Pulmonary artery endothelial cell (primary cell): ENCODE data around the gene WHRN. TPM values are rescaled to one million over a fixed set of nuclear protein-coding genes. Genes with fewer than 3 reads are reported as not detected.

Source experiments
- DNase-seq: peaks from one replicate; pipeline ENCODE4 v3.0.0-alpha.2; 2011; ENCODE audit warnings: low read depth, low spot score
- total RNA-seq: library from RNA; depleted of rRNA; stranded (reverse); fragments of >200 nt; gene quantifications from 2 replicates; pipeline ENCODE4 v1.2.3, GENCODE V29; 2014

Gene WHRN
- total RNA-seq, 1 donor from 2014 or later: 0.20 TPM

GRCh38 chr9:114369216-114370130 is 135.8 kb downstream of the WHRN start:
- DNase-seq: no peak

DNA sequence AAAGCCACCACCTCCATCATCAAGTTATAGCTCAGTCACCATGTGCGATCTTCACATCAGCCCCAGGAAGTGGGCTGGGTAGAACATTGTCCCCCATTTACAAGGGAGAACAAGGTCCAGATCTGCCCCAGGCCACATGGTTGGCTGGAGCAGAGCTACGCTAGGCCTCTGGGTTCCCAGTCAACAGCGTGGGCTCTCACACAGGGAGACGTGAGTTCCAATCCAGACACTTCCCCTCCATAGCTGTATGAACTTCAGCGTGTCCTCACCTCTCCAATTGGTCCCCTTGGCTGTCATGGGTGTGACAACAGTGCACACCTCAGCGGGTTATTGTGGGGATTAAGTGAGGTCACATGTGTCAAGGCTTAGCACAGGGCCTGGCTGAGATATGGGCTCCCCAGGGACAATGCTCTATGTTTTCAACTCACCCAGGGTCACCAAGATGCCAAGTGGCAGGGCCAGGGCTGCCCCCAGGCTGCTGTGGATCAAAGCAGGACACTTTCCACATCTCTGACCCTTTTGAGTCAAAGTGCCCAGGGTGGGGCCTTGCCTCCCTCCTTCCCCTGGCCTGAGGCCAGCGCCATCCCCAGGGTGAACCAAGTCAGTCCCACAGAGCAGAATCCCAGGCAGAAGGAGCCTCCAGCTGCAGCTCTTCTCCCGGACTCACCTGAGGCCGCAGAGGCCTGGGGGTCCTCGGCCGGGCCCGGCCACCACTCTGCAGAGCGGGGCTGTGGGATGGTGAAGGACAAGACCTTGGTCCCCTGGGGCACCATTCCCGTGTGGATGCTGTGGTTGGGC is 137.3 kb downstream of the WHRN start:
- no peak for DNase-seq

DNA sequence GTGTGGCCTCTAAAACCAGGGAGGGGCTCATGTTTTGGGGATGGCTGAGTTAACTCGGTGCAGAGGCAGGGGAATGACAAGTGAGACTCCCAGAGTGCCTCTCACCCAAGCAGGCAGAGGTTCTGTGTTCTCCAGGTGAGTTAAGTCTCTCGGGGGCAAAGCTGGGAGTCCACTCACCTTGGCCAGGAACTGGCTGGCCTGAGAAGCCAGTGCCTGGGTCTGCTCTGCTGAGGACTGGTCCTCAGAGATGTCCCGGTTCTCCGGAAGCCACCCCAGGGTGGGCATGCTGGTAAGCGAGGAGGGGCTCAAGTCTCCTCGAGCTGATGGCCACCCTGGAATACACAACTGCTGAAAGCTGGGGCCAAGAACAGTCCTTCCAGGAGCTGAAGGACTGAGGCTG is 137.9 kb downstream of the WHRN start:
- no peak for DNase-seq

- DNase-seq: no peak
These were observed 138.7 kb downstream of the WHRN start for GRCh38 chr9:114366334-114367128.

GRCh38 chr9:114365194-114365593 is 140.1 kb downstream of the WHRN start:
- DNase-seq: no peak

DNA sequence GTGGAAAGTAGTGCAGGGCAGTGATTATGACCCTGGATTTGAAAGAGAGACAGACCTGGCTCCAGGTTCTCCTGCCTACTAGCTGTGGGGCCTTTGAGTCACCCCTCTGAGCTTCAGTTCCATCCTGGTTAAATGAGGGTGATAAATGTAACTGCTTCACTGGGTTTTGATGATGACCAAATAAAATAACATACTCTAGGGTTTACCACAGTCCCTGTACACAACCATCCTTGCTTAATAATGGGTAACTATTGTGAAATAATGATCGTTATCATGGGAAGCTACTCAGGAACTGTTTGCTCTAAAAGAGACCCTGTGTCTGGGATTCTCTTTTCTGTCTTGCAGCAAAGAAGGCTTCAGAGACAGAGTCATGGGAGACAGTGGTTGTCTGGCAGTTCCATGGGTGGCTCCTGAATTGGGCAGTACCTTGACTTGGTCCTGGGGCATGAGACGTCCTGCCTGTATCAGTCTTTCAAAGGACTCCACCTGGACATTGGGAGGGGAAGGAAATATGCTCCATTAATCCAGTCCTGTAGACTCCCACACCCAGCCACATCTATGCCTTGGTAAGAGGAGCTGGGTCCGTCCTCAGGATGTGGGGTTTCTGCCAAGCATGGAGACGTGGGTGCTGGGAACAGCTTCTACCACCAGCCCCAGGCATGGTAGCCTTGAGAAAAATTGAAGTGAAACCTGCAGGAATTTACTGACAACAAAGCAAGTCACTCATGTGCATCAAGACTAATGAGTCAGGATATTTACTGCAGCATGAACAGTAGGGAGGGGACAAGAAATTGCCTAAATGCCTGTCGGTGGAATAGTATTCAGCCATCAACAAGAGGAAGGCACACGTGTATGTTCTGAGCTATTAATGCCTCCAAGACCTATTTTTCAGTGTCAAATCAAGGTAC is 140.9 kb downstream of the WHRN start:
- DNase-seq: no peak

DNA sequence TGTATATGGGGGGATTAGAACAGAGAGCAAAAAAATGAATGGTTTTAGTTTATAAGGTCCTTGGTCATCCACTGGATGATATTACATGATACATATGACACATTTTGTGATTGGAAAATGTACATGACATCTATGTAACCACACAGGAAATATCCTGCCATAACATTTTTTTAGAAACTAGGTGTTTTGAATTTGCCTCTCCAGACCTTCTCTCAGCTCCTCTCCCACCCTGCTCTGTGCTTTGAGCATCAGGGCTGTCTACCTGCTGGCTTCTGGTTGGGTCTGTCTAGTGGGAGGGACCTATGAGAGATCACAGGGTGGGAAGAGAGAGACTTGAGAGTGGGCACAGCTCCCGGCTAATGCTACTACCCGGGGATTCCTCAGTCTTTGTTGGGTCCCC is 141.8 kb downstream of the WHRN start:
- no peak for DNase-seq

- DNase-seq: no peak
These were observed 142.9 kb downstream of the WHRN start for GRCh38 chr9:114362394-114362793.

GRCh38 chr9:114361542-114361941 is 143.7 kb downstream of the WHRN start:
- no peak for DNase-seq

DNA sequence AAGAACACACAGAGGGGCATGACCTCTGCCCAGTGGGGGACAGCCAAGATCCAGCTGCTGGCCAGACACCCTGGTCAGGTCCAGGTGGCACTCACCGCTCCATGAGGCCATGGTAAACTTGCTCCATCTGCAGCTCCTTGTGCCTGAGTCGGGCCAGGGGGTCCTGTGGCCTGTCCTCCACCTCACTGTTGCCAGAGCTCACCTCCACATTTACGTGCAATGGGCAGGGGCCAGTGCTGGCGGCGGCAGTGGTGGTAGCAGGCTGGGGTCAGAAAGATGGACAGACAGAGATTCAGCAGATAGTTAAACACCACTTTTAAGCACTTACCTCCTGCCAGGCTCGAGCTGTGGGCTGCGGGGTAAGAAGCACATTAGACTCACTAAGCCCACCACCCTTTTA is 145.5 kb downstream of the WHRN start:
- no peak for DNase-seq

GRCh38 chr9:114357911-114358328 is 147.4 kb downstream of the WHRN start:
- no peak for DNase-seq

DNA sequence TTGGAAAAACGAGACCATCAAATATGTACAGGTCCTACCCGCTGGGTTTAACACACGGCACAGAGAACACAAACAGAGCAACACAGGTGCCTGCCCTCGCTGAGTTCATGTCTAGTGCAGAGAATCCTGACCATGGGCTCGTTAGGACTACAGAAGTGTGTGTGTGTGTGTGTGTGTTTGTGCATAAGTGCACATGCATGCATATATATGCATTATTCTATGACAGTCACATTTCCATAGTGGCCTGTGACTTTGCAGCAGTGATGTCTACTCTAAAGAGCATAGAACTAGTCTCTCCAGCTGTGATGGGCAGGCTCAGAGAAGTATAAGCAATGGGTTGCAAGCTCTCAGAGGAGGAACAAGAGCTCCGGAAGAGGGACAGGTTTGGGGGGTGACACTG is 147.9 kb downstream of the WHRN start:
- no peak for DNase-seq

GRCh38 chr9:114356792-114357191 is 148.5 kb downstream of the WHRN start:
- no peak for DNase-seq

- DNase-seq: no peak
These were observed 149.5 kb downstream of the WHRN start for GRCh38 chr9:114355821-114356220.

Other genes starting within 250 kb of the WHRN start
- gene ORM1, start 182.4 kb downstream of the WHRN start, total RNA-seq: not detected in 2 replicates
- not detected in 2 replicates for gene ORM2, start 175.6 kb downstream of the WHRN start, total RNA-seq
- gene AKNA, start 117.5 kb downstream of the WHRN start, total RNA-seq: 5.4 and 6.1 TPM in 2 replicates
- gene ATP6V1G1, start 82.3 kb upstream of the WHRN start, total RNA-seq: 93.8 and 95.0 TPM in 2 replicates
- gene TMEM268, start 105.8 kb upstream of the WHRN start, total RNA-seq: 3.2 and 3.3 TPM in 2 replicates
- gene TEX53, start 152.3 kb upstream of the WHRN start, total RNA-seq: not detected in 2 replicates
- not detected in 2 replicates for gene TEX48, start 176.7 kb upstream of the WHRN start, total RNA-seq